GM19395 (cell line): ENCODE results near the gene GNL3L.
"Not testable (repeated sequence)": the region's sequence is repeated elsewhere in the genome, so short reads cannot be mapped to it uniquely, and the experiment has no call there.

Experiments used
- ATAC-seq: cut with Tn5 transposase; IDR thresholded peaks from one replicate; pipeline ENCODE4 v1.9.1; 2021; ENCODE audit warnings: mild to moderate bottlenecking, moderate library complexity; ENCODE audit not compliant: unreplicated experiment

Gene GNL3L

GRCh38 chrX:54529552-54530356 is at the start of gene GNL3L:
GNL3L (plus strand) TSS chrX:54530219; CDS start chrX:54532567, 2,348 bp downstream.
- ATAC-seq = peak; percentile 91

- no peak for ATAC-seq
These were observed 47.0 kb upstream of the GNL3L start for GRCh38 chrX:54482839-54483593.

- no peak for ATAC-seq
These were observed 46.1 kb upstream of the GNL3L start for GRCh38 chrX:54483946-54484345.

- no peak for ATAC-seq
These were observed 45.4 kb upstream of the GNL3L start for GRCh38 chrX:54484666-54485065.

GRCh38 chrX:54489819-54490218 is 40.2 kb upstream of the GNL3L start:
- not testable (repeated sequence) for ATAC-seq

GRCh38 chrX:54492340-54492739 is 37.7 kb upstream of the GNL3L start:
- ATAC-seq = no peak

- ATAC-seq = no peak
These were observed 35.6 kb upstream of the GNL3L start for GRCh38 chrX:54494166-54494988.

GRCh38 chrX:54494989-54495813 is 34.8 kb upstream of the GNL3L start:
- no peak for ATAC-seq

- no peak for ATAC-seq
These were observed 34.1 kb upstream of the GNL3L start, which contains the start of gene FGD1 for GRCh38 chrX:54495814-54496516. FGD1 (minus strand) TSS chrX:54496234; CDS start chrX:54495432, 802 bp downstream.

- no peak for ATAC-seq
These were observed 33.5 kb upstream of the GNL3L start for GRCh38 chrX:54496517-54496852.

GRCh38 chrX:54496936-54497335 is 33.1 kb upstream of the GNL3L start:
- ATAC-seq = no peak

GRCh38 chrX:54509400-54509799 is 20.6 kb upstream of the GNL3L start:
- no peak for ATAC-seq

- no peak for ATAC-seq
These were observed 868 bp upstream of the GNL3L start for GRCh38 chrX:54529151-54529550.

- ATAC-seq = peak; percentile 28
These were observed 410 bp downstream of the GNL3L start for GRCh38 chrX:54530357-54530900.

- ATAC-seq = no peak
These were observed 4.3 kb downstream of the GNL3L start for GRCh38 chrX:54534271-54534670.

- ATAC-seq = no peak
These were observed 10.3 kb downstream of the GNL3L start for GRCh38 chrX:54540289-54540688.

- ATAC-seq = not testable (repeated sequence)
These were observed 12.2 kb downstream of the GNL3L start for GRCh38 chrX:54542239-54542638.

GRCh38 chrX:54550821-54551220 is 20.8 kb downstream of the GNL3L start:
- ATAC-seq = no peak

GRCh38 chrX:54551801-54552200 is 21.8 kb downstream of the GNL3L start:
- no peak for ATAC-seq
